DND-41 (cell line): ENCODE results near the gene GPR153.

Source experiments
- ATAC-seq: fragments of 200-7000 bp; cut with Tn5 transposase; 3 replicates; pipeline ENCODE4 v1.9.1; 2021; ENCODE audit warnings: low read depth; ENCODE audit not compliant: insufficient read depth
- DNase-seq: peaks from one replicate; pipeline ENCODE4 v3.0.0-alpha.2; 2020
- H2AFZ ChIP-seq: 2 replicates; pipeline ENCODE4 v1.6.0; 2012; ENCODE audit warnings: low read depth, low read length
- H3K27ac ChIP-seq: 2 replicates; pipeline ENCODE4 v1.5.1; 2012; ENCODE audit warnings: low read length, inconsistent platforms
- H3K27me3 ChIP-seq: fragments of 200-600 bp; sonication (generic); 2 replicates; pipeline ENCODE4 v1.6.0; 2012; ENCODE audit warnings: low read length, mild to moderate bottlenecking, inconsistent platforms; ENCODE audit not compliant: insufficient read depth, poor library complexity
- H3K36me3 ChIP-seq: 2 replicates; pipeline ENCODE4 v1.5.1; 2012; ENCODE audit warnings: low read length, inconsistent platforms; ENCODE audit not compliant: insufficient read depth
- H3K4me1 ChIP-seq: 2 replicates; pipeline ENCODE4 v1.5.1; 2012; ENCODE audit warnings: mild to moderate bottlenecking, low read length; ENCODE audit not compliant: insufficient read depth
- H3K4me2 ChIP-seq: 2 replicates; pipeline ENCODE4 v1.6.0; 2012; ENCODE audit warnings: mild to moderate bottlenecking, moderate library complexity, low read length, inconsistent platforms; ENCODE audit not compliant: insufficient read depth
- H3K4me3 ChIP-seq, 2 experiments: fragments of 200-600 bp in 1 of 2; shearing (Covaris generic) in 1 of 2; 2 replicates each; pipeline ENCODE4 v1.5.1; 2012 to 2016; ENCODE audit warnings: inconsistent platforms in 2 of 2, low read length in 2 of 2, mild to moderate bottlenecking in 2 of 2, low read depth in 1 of 2, moderate library complexity in 1 of 2
- H3K79me2 ChIP-seq: 2 replicates; pipeline ENCODE4 v1.6.0; 2012; ENCODE audit warnings: low read length, inconsistent platforms; ENCODE audit not compliant: insufficient read depth
- H3K9ac ChIP-seq: 2 replicates; pipeline ENCODE4 v1.6.0; 2012; ENCODE audit warnings: low read depth, mild to moderate bottlenecking, inconsistent platforms, low read length, moderate library complexity
- H3K9me3 ChIP-seq: 2 replicates; pipeline ENCODE4 v1.5.1; 2012; ENCODE audit warnings: low read length, moderate library complexity, mild to moderate bottlenecking, inconsistent platforms; ENCODE audit not compliant: insufficient read depth, severe bottlenecking
- H4K20me1 ChIP-seq: 2 replicates; pipeline ENCODE4 v1.6.0; 2012; ENCODE audit warnings: low read length; ENCODE audit not compliant: insufficient read depth
- CTCF ChIP-seq: IDR thresholded peaks from 2 replicates; pipeline ENCODE4 v1.5.1; 2012; ENCODE audit warnings: borderline replicate concordance, low read length, moderate library complexity, mild to moderate bottlenecking; ENCODE audit not compliant: poor library complexity, severe bottlenecking; ENCODE audit errors: extremely low read depth
- EZH2 ChIP-seq: IDR thresholded peaks from 3 replicates; pipeline ENCODE4 v1.6.1; 2012; ENCODE audit warnings: borderline replicate concordance, low read depth, mild to moderate bottlenecking, moderate library complexity, low read length, inconsistent platforms; ENCODE audit not compliant: severe bottlenecking

The GPR153 gene

GRCh38 chr1:6292102-6292501 is 31.2 kb upstream of the GPR153 start:
- Histone ChIP-seq H3K4me2 (no peak overlapping the region), H3K27me3 (no peaks in the 10 kb centered on the region), H3K27ac (no peak overlapping the region), H3K4me3 (no peak overlapping the region), H3K36me3 (peaks cover 72% of the 10 kb centered on the region), H4K20me1 (peaks cover 31% of the 10 kb centered on the region), H3K79me2 (no peaks in the 10 kb centered on the region), H2AFZ (no peak overlapping the region), H3K9ac (no peak overlapping the region), H3K9me3 (no peaks in the 10 kb centered on the region), H3K4me1 (no peaks in the 10 kb centered on the region)
- ATAC-seq (no peak), DNase-seq (no peak)
- no peak for TF ChIP-seq CTCF
- TF ChIP-seq EZH2: no peak

GRCh38 chr1:6288665-6289064 is 27.8 kb upstream of the GPR153 start:
- H3K9me3 ChIP-seq: no peaks in the 10 kb centered on the region
- no peak overlapping the region for H3K27ac ChIP-seq
- peaks cover 68% of the 10 kb centered on the region for H3K36me3 ChIP-seq
- H3K4me2 ChIP-seq: no peak overlapping the region
- H3K79me2 ChIP-seq: no peaks in the 10 kb centered on the region
- H4K20me1 ChIP-seq: peaks cover 45% of the 10 kb centered on the region
- H2AFZ ChIP-seq: no peak overlapping the region
- no peak overlapping the region for H3K4me3 ChIP-seq
- ATAC-seq (no peak), DNase-seq (no peak)
- no peak overlapping the region for H3K9ac ChIP-seq
- no peaks in the 10 kb centered on the region for H3K27me3 ChIP-seq
- H3K4me1 ChIP-seq: no peaks in the 10 kb centered on the region
- no peak for TF ChIP-seq CTCF
- no peak for TF ChIP-seq EZH2

GRCh38 chr1:6288026-6288425 is 27.1 kb upstream of the GPR153 start:
- TF ChIP-seq EZH2 (no peak), CTCF (no peak)
- no peaks in the 10 kb centered on the region for H3K27me3 ChIP-seq
- ATAC-seq (no peak), DNase-seq (no peak)
- no peak overlapping the region for H2AFZ ChIP-seq
- peaks cover 50% of the 10 kb centered on the region for H4K20me1 ChIP-seq
- H3K9me3 ChIP-seq: no peaks in the 10 kb centered on the region
- H3K4me2 ChIP-seq: no peak overlapping the region
- no peak overlapping the region for H3K27ac ChIP-seq
- H3K79me2 ChIP-seq: no peaks in the 10 kb centered on the region
- peaks cover 67% of the 10 kb centered on the region for H3K36me3 ChIP-seq
- H3K4me1 ChIP-seq: no peaks in the 10 kb centered on the region
- H3K9ac ChIP-seq: no peak overlapping the region
- H3K4me3 ChIP-seq: no peak overlapping the region

- TF ChIP-seq CTCF (no peak), EZH2 (no peak)
- no peaks in the 10 kb centered on the region for H3K4me1 ChIP-seq
- no peaks in the 10 kb centered on the region for H3K79me2 ChIP-seq
- H2AFZ ChIP-seq: no peak overlapping the region
- no peaks in the 10 kb centered on the region for H3K27me3 ChIP-seq
- H4K20me1 ChIP-seq: peaks cover 56% of the 10 kb centered on the region
- no peaks in the 10 kb centered on the region for H3K9me3 ChIP-seq
- H3K27ac ChIP-seq: no peak overlapping the region
- no peak for DNase-seq
- no peak overlapping the region for H3K9ac ChIP-seq
- no peak overlapping the region for H3K4me2 ChIP-seq
- H3K36me3 ChIP-seq: peaks cover 71% of the 10 kb centered on the region
- H3K4me3 ChIP-seq: no peak overlapping the region
- ATAC-seq: no peak
Observed at GRCh38 chr1:6287431-6287886, 26.6 kb upstream of the GPR153 start.
